ENCODE data around the gene WDFY2.

- TF ChIP-seq, protein P1, sequence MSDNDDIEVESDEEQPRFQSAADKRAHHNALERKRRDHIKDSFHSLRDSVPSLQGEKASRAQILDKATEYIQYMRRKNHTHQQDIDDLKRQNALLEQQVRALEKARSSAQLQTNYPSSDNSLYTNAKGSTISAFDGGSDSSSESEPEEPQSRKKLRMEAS (IDR thresholded peaks at IDR 0.05) = no peak
- TF ChIP-seq NR2F2 (IDR thresholded peaks at IDR 0.05) = no peak
- TF ChIP-seq CTCF (IDR thresholded peaks at IDR 0.05; ENCODE audit: low read depth, low read length, missing input control) = no peak
- TF ChIP-seq EGR1 (IDR thresholded peaks at IDR 0.05; ENCODE audit: low read depth in 2 of 2) = no peak
- no peak for TF ChIP-seq REST (IDR thresholded peaks at IDR 0.05)
- no peak for TF ChIP-seq HNF4G (IDR thresholded peaks at IDR 0.05)
- no peak for TF ChIP-seq SP1 (IDR thresholded peaks at IDR 0.05)
- TF ChIP-seq TAF1 (conservative IDR thresholded peaks at IDR 0.05) = no peak
- TF ChIP-seq FOXA2 (IDR thresholded peaks at IDR 0.05) = no peak
- no peak for TF ChIP-seq RXRA (IDR thresholded peaks at IDR 0.05)
These were observed 194.1 kb downstream of the WDFY2 start for GRCh38 chr13:51778392-51778791.
